ENCODE measurements around the gene PAH. TPM values are rescaled to one million over a fixed set of nuclear protein-coding genes. Genes with fewer than 3 reads are reported as not detected.

PAH gene
- total and polyA plus RNA-seq, 2 of the 8 experiments (the other 6 are each of a cell fraction or from before 2014, with no cell fraction given), result 3.9 to 9.0 TPM

DNA sequence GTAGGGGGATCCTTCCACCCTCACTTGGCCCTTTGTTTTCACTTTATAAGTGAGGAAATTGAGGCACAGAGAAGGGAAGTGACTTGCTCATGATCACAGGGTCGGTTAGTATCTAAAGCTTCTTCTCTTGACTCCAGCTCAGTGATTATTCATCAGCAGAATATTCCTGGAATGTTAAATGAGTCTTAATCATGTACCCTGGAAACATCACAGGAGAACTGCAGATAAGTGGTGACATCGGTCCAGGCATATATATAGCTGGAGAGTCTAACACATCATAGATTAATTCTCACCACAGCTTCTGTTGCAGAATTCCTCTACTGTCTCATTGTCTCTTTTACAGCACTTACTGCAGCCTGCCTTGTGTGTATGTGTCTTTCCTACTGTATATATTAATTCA lies 69.9 kb downstream of the PAH start:
- no peak overlapping the region for H4K91ac ChIP-seq (replicated peaks; ENCODE audit: insufficient read length, low read length)
- H4K8ac ChIP-seq (ENCODE audit: extremely low read depth, insufficient read depth, low read length), result no peak overlapping the region
- no peaks in the 10 kb centered on the region for H3K4me1 ChIP-seq (replicated peaks in 1 of 4; ENCODE audit: control insufficient read depth in 3 of 4, insufficient read depth in 4 of 4, low read length in 3 of 4)
- H3K4me2 ChIP-seq (ENCODE audit: insufficient read depth in 1 of 2, low read depth in 2 of 2, low read length in 2 of 2), result no peak overlapping the region
- H2BK120ac ChIP-seq (replicated peaks; ENCODE audit: low read depth, low read length), result no peak overlapping the region
- H3K79me1 ChIP-seq (ENCODE audit: low read depth, low read length), result no peaks in the 10 kb centered on the region
- no peak overlapping the region for H3K23ac ChIP-seq (ENCODE audit: insufficient read length)
- H2AK5ac ChIP-seq (ENCODE audit: low read depth, low read length), result no peak overlapping the region
- H3K9ac ChIP-seq (replicated peaks in 1 of 4; ENCODE audit: extremely low read depth in 1 of 4, low read depth in 3 of 4, low read length in 3 of 4), result no peak overlapping the region
- no peak for DNase-seq (ENCODE audit: low read depth in 1 of 2, low spot score in 2 of 2)
- CTCF ChIA-PET (ENCODE audit: partially characterized antibody), result interaction anchor here (0.6 to 4.2 kb wide), 13 partner anchors 10 to 701 kb away, joined by 3 to 18 read pairs (median 4); no protein-coding TSS in a partner anchor
- TF ChIP-seq SRF (IDR thresholded peaks at IDR 0.05; ENCODE audit: low read depth, low read length), result no peak
- TF ChIP-seq, protein P1, sequence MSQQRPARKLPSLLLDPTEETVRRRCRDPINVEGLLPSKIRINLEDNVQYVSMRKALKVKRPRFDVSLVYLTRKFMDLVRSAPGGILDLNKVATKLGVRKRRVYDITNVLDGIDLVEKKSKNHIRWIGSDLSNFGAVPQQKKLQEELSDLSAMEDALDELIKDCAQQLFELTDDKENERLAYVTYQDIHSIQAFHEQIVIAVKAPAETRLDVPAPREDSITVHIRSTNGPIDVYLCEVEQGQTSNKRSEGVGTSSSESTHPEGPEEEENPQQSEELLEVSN (IDR thresholded peaks at IDR 0.05), result no peak
- TF ChIP-seq CHD2 (IDR thresholded peaks at IDR 0.05; ENCODE audit: low read length), result no peak
- no peak for TF ChIP-seq HDAC2 (IDR thresholded peaks at IDR 0.05; ENCODE audit: borderline replicate concordance in 1 of 2, low read depth in 2 of 2, low read length in 2 of 2)
- TF ChIP-seq, protein P2, sequence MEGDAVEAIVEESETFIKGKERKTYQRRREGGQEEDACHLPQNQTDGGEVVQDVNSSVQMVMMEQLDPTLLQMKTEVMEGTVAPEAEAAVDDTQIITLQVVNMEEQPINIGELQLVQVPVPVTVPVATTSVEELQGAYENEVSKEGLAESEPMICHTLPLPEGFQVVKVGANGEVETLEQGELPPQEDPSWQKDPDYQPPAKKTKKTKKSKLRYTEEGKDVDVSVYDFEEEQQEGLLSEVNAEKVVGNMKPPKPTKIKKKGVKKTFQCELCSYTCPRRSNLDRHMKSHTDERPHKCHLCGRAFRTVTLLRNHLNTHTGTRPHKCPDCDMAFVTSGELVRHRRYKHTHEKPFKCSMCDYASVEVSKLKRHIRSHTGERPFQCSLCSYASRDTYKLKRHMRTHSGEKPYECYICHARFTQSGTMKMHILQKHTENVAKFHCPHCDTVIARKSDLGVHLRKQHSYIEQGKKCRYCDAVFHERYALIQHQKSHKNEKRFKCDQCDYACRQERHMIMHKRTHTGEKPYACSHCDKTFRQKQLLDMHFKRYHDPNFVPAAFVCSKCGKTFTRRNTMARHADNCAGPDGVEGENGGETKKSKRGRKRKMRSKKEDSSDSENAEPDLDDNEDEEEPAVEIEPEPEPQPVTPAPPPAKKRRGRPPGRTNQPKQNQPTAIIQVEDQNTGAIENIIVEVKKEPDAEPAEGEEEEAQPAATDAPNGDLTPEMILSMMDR (IDR thresholded peaks at IDR 0.05; ENCODE audit: control extremely low read depth in 1 of 3, insufficient read depth in 1 of 3, low read depth in 1 of 3, low read length in 3 of 3), result no peak
- TF ChIP-seq RXRA (IDR thresholded peaks at IDR 0.05; ENCODE audit: insufficient read depth, low read depth, low read length), result no peak
- H3K79me2 ChIP-seq (ENCODE audit: control insufficient read depth in 1 of 2, insufficient read depth in 2 of 2, low read length in 2 of 2), result no peaks in the 10 kb centered on the region
- POLR2A ChIA-PET (ENCODE audit: partially characterized antibody), result no interaction called here
- 78% methylated on average over 2 of the region's 2 CpGs; no CpG with 5 or more reads in 1 of the 2 experiments for WGBS, 2 experiments (ENCODE audit: extremely low coverage in 1 of 2, insufficient coverage in 1 of 2, insufficient read length in 1 of 2, insufficient replicate concordance in 2 of 2, low coverage in 1 of 2, low lambda C conversion rate in 2 of 2, missing lambda C conversion rate in 1 of 2)
- no peak overlapping the region for H3K56ac ChIP-seq (replicated peaks; ENCODE audit: insufficient read length, low read depth, low read length)
- no peak overlapping the region for H2BK15ac ChIP-seq (ENCODE audit: low read length)
- H3K9me3 ChIP-seq (ENCODE audit: insufficient read depth in 2 of 2, low read depth in 1 of 2, low read length in 1 of 2), result no peaks in the 10 kb centered on the region
- no peak overlapping the region for H3K18ac ChIP-seq (ENCODE audit: extremely low read depth, low read length)
- H3K27ac ChIP-seq (ENCODE audit: low read depth, low read length), result no peak overlapping the region
- no peaks in the 10 kb centered on the region for H3K23me2 ChIP-seq (ENCODE audit: low read depth, low read length)
- H3K27me3 ChIP-seq (replicated peaks in 1 of 4; ENCODE audit: control insufficient read depth in 3 of 4, extremely low read depth in 1 of 4, insufficient read depth in 3 of 4, low read length in 3 of 4), result no peaks in the 10 kb centered on the region
- no peaks in the 10 kb centered on the region for H4K20me1 ChIP-seq (replicated peaks in 1 of 2; ENCODE audit: control insufficient read depth in 1 of 2, insufficient read depth in 2 of 2, low read length in 2 of 2)
- no peak overlapping the region for H2BK20ac ChIP-seq (ENCODE audit: low read length)
- FAIRE-seq, result no peak
- no peak overlapping the region for H3K4me3 ChIP-seq (ENCODE audit: extremely low read depth in 1 of 4, insufficient read depth in 2 of 4, low read depth in 3 of 4, low read length in 4 of 4)
- no peak overlapping the region for H2BK5ac ChIP-seq (ENCODE audit: low read depth, low read length)
- H2AFZ ChIP-seq (ENCODE audit: low read length), result no peak overlapping the region
- no peak overlapping the region for H3K4ac ChIP-seq (replicated peaks; ENCODE audit: insufficient read length, low read depth, low read length)
- no peaks in the 10 kb centered on the region for H3K36me3 ChIP-seq (ENCODE audit: control insufficient read depth in 2 of 4, insufficient read depth in 4 of 4, low read length in 3 of 4)
- H4K5ac ChIP-seq (ENCODE audit: insufficient read length, low read depth, low read length), result no peak overlapping the region
- no peak overlapping the region for H3K14ac ChIP-seq (ENCODE audit: insufficient read length)
- H2BK12ac ChIP-seq (ENCODE audit: low read depth, low read length), result no peak overlapping the region

All from H1 (cell line).